SJCRH30 (cell line): Measurements from ENCODE around the gene COL16A1. TPM values are rescaled to one million over a fixed set of nuclear protein-coding genes. Genes with fewer than 3 reads are reported as not detected.
A peak's percentile ranks its signal among the peaks of the same experiment; 100 is the strongest.

ENCODE experiments used
- DNase-seq, 2 experiments: peaks; one replicate each; pipeline ENCODE4 v3.0.0-alpha.2; 2015 to 2020
- H3K27ac ChIP-seq: fragments of 250-450 bp; sonication (Bioruptor Pico); 2 replicates; pipeline ENCODE4 v1.5.1; 2020; ENCODE audit warnings: mild to moderate bottlenecking, moderate library complexity
- H3K27me3 ChIP-seq: fragments of 250-450 bp; sonication (Bioruptor Pico); 2 replicates; pipeline ENCODE4 v1.5.1; 2020; ENCODE audit warnings: mild to moderate bottlenecking, moderate library complexity
- H3K36me3 ChIP-seq: fragments of 250-450 bp; sonication (Bioruptor Pico); 2 replicates; pipeline ENCODE4 v1.5.1; 2020; ENCODE audit warnings: mild to moderate bottlenecking, moderate library complexity
- H3K4me1 ChIP-seq: fragments of 250-450 bp; sonication (Bioruptor Pico); 2 replicates; pipeline ENCODE4 v1.5.1; 2020; ENCODE audit warnings: mild to moderate bottlenecking, moderate library complexity
- H3K4me3 ChIP-seq: fragments of 250-450 bp; sonication (Bioruptor Pico); 2 replicates; pipeline ENCODE4 v1.5.1; 2020; ENCODE audit warnings: mild to moderate bottlenecking, moderate library complexity
- H3K9me3 ChIP-seq: fragments of 250-450 bp; sonication (Bioruptor Pico); replicated peaks from 2 replicates; pipeline ENCODE4 v1.5.1; 2020; ENCODE audit warnings: mild to moderate bottlenecking, moderate library complexity
- total RNA-seq: library from RNA; depleted of rRNA; stranded (reverse); fragments of >200 nt; shearing (Covaris generic); gene quantifications from 2 replicates; pipeline ENCODE4 v1.2.3, GENCODE V29; 2014

The COL16A1 gene
- total RNA-seq, 1 experiment from 2014 or later = 2.7 TPM

DNA sequence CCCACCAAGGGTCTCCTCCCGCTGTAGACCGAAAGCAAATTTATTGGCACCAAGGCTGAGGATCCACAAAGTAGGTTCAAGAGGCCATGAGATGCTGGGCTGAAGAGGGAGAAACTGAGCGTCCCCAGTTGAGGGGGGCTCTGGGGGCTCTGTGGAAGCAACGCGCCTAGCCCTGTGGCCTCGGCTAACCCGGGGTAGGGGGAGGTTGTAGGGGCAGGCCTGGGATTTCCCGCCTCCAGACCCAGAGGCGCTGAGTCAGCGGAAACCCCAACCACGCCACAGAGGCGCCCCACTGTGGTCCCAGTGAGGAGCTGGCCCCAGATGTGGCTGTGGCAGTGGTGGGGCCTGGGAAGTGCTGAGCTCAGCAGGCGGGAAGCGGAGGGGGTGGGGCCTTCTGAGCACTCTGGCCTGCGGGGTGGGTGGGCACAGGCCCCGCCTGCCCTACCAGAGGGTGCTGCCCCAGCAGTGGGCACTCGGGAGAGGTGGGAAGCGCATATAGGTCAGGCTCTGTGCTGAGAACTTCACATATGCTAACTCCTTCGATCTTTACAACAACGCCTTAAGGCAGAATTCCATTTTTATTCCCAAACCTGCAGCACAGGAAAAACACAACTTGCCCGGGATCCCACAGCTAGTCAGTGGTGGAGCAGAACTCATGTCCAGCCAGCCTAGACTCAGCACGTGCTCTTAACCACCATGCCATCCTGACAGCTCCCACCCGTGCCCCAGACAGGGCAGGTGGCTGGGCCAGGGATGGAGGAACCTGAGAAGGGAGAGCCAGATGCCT, 1.5 kb upstream of the COL16A1 start:
- peak; percentile 40 to 53 for DNase-seq
- no peaks in the 10 kb centered on the region for H3K36me3 ChIP-seq
- no peak overlapping the region for H3K27ac ChIP-seq
- no peaks in the 10 kb centered on the region for H3K9me3 ChIP-seq
- H3K4me3 ChIP-seq = no peak overlapping the region
- H3K27me3 ChIP-seq = peaks cover 31% of the 10 kb centered on the region
- H3K4me1 ChIP-seq = peaks cover 20% of the 10 kb centered on the region

DNA sequence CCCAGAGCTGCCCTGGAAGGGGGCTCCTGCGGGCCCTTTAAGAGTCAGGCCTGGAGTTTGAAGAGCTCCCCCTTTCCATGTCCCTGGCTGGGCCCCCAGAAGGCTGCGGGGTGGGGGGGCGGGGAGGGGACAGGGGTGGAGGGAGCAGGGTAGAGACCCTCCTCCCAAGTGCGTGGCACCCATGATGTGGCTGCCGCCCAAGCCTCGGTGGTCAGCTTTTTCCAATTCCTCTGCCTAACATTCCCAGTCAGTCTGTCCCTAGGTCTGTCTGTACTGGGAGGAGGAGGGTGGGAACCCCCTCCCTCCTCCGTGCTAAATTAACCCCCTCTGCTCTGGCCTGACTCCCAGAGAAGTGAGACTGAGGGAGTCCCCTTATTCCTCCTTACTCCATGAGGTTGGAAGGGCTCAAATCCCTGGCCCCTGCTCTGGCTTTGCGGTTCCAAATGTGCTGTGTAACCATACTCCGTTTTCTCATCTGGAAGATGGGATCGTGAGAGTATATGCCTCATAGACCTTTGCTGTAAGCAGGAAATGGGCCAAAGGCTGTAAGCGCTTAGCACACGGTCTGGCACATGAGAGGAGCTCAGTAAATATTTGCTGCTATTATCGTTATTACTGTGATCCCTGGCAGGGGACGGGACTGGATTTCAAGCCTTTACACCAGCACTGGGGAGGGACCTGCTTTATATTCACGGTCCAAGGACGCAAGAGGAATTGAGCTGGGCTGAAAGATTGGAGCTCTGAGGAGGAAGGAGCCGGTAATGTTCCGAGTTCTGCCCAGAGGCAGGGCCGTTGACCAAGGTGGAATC, 658 bp upstream of the COL16A1 start:
- DNase-seq = no peak

DNA sequence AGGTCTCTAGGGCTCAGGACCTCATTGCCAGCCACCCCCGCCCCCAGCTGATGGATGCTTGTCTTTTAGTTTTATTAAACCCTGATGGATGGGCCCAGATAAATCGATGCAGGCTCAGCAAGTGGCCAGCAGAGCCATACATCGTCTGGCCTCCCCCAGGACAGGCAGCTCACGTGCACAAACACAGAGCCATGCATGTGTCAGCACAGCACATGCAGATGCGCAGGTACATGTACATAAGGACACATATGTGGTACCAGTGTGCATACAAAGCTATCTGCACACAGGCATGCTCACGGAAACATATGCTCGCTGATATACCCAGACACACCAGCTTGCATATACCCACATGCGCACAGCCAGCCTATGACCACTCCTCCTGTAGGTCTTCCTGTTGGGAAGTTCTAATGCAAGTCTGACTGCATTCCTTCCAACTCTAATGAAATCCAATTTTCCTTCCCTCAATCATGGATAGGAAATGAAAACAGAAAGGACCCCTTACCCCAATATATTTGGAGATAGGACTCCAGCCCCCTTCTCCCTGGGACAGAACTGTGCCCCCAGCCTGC, 897 bp downstream of the COL16A1 start:
- Histone ChIP-seq H3K4me3 (no peak overlapping the region), H3K27ac (no peak overlapping the region), H3K36me3 (no peaks in the 10 kb centered on the region), H3K27me3 (peaks cover 21% of the 10 kb centered on the region), H3K4me1 (peaks cover 24% of the 10 kb centered on the region), H3K9me3 (no peaks in the 10 kb centered on the region)
- no peak for DNase-seq

More for the DNA sequence above, 658 bp upstream of the COL16A1 start:
- Histone ChIP-seq H3K4me1 (peaks cover 24% of the 10 kb centered on the region), H3K36me3 (no peaks in the 10 kb centered on the region), H3K9me3 (no peaks in the 10 kb centered on the region), H3K27ac (no peak overlapping the region), H3K27me3 (peaks cover 31% of the 10 kb centered on the region), H3K4me3 (peak overlapping the region; percentile 34)

DNA sequence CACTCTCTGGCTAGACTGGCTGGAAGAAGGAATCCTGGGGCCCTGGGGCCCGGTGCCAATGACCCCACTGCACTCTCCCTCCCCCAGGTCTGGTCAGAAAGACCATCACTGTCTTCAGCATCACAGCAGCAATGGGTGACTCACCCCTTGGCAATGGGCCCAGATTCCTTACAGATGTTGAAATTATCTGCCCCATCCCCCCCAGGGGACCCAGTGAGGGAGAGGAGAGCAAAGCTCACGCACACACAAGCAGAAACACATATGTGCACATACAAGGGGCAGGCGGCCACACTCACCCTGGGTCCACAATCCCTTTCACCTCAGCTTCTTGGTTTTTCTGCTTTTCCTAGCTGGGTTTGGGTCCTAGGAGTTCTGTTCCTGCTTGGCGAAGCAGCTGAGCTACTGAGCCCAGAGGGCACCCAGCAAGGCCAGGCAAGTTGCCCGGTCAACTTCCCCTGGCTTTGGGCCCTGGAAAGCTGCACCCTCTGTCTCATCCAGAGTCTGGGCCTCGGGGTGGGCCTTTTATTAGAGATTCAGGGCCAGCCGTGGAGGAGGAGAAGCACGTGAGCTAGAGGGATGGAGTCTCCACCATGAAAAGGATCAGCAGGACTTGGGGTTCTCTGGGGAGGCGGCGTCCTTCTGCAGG, 2.6 kb downstream of the COL16A1 start:
- H3K27me3 ChIP-seq = peaks cover 21% of the 10 kb centered on the region
- peaks cover 24% of the 10 kb centered on the region for H3K4me1 ChIP-seq
- H3K27ac ChIP-seq = no peak overlapping the region
- no peaks in the 10 kb centered on the region for H3K36me3 ChIP-seq
- no peaks in the 10 kb centered on the region for H3K9me3 ChIP-seq
- no peak overlapping the region for H3K4me3 ChIP-seq
- DNase-seq = peak; percentile 89 to 90

DNA sequence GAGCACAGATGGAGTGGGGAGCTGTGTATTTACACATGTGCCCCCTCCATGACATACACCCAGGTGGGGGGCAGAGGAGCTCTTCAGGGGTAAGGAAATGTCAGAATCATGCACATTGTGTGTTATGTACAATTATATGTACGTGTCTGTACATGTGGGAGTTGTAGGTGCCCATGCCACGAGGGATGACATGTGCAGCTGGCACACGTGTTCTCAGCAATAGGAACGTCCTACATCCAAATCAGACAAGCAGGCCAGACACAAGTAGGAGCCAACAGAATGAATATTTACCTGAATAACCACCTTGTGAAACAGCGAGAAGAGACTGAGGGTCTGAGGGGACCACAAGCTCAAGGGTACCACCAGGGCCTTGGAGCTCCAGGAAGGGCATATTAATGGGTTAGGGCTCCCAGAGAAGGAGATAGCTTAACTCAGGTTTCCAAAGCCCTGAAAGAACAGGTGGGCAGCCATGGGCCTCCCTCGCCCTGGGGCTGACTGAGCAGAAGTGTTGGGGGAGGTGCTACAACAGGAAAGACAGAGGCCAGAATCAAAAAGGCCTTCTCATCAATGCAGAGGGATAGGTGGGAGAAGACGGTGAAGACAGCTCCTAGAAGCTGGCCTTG, 3.2 kb downstream of the COL16A1 start:
- Histone ChIP-seq H3K4me3 (no peak overlapping the region), H3K4me1 (peaks cover 24% of the 10 kb centered on the region), H3K27me3 (peaks cover 21% of the 10 kb centered on the region), H3K9me3 (no peaks in the 10 kb centered on the region), H3K27ac (no peak overlapping the region), H3K36me3 (no peaks in the 10 kb centered on the region)
- DNase-seq = peak; percentile 54 to 69

DNA sequence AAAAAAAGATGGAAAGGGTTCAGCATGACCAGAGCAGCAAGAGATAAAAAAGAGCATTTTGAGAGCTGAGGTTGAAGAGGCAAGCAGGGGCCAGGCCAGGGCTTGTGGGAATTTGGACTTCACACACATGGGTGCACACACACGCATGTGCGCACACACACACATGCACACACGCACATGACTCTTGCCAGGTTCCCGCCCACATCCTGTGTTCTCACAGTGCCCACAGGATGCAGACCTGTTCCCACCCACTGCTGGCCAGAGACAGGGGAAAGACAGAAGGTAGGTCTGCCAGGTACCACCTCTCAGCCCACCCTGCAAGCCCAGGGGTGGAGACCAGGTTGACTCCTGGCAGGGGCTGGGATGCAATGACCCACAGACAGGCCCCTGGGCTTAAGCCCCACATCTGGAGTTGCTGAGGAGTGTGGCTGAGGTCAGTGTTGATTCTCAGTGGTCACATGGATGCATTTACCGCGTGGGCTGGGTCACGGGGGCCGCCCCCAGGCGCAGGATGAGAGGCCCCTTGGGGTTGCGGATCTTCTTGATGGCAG, 4.4 kb downstream of the COL16A1 start:
- Histone ChIP-seq H3K27me3 (peaks cover 15% of the 10 kb centered on the region), H3K27ac (no peak overlapping the region), H3K4me1 (peaks cover 21% of the 10 kb centered on the region), H3K9me3 (no peaks in the 10 kb centered on the region), H3K4me3 (no peak overlapping the region), H3K36me3 (no peaks in the 10 kb centered on the region)
- no peak for DNase-seq

DNA sequence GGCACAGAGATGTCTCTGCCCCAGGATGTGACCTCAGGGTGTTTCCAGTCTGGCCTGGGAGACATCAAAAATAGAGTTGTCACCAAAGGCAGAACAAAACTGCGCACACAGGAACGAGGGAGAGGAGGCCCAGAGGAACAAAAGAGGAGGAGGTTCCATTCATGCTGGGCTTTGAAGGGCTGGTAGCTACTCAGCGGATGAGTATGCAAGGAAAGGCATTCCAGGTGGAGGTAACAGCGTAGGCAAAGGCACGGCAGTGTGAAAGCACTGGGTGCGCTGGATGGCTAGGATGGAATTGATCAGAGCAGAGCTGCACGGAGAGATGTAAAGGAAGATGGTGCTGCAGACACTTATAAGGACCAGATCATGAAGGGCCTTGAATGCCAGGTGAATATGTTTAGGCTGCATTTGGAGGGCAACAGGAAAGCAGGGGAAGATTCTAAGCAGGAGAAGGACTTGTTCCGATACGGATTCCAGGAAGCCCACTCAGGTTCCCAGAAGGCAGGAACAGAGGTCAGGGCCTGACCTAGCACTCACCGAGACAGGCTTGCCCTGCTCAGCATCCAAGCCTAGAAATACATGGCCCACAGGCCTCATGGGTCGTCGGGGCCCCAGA, 6.3 kb downstream of the COL16A1 start:
- DNase-seq = no peak
- no peaks in the 10 kb centered on the region for H3K36me3 ChIP-seq
- no peak overlapping the region for H3K4me3 ChIP-seq
- H3K9me3 ChIP-seq = no peaks in the 10 kb centered on the region
- H3K27ac ChIP-seq = no peak overlapping the region
- H3K4me1 ChIP-seq = peaks cover 25% of the 10 kb centered on the region
- peaks cover 4% of the 10 kb centered on the region for H3K27me3 ChIP-seq

DNA sequence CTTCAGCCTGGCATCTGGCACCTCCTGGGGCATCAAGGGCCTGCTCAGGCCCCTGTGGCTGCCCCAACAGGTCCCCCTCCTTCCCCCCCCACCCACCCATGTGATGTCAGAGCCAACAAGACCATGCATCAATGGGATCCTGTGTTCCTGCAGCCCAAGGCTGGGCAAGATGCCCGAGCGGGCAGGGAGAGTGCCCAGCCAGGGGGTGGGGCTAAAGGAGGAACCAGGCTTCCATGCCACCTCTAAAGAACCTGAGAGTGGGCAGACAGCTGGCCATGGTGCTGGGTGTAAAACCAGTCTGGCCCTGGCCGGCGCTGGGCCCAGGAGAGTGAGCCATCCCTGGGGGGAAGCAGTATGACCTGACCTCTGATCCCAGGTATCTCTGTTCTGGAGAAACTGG, 7.6 kb downstream of the COL16A1 start:
- Histone ChIP-seq H3K27me3 (peaks cover 7% of the 10 kb centered on the region), H3K27ac (no peak overlapping the region), H3K9me3 (no peaks in the 10 kb centered on the region), H3K36me3 (no peaks in the 10 kb centered on the region), H3K4me3 (no peak overlapping the region), H3K4me1 (peaks cover 18% of the 10 kb centered on the region)
- DNase-seq = no peak

DNA sequence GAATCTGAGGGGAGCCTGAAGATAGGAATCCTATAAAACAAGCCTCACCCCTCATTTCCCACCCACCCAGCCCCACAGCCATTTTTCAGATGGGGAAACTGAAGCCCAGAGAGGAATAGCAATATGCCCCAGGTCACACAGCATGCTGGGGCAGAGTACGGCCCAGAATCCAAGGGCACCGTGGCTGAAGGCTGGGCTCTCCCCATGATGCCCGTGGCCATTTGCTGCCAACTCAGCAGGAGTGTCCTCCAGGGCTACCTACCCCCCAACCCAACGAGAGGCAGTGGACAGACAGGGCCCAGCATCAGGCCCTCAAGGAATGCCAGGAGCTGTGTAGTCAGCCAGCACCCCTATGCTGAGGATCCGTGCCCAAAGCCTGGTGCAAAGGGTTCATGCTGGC, 8.5 kb downstream of the COL16A1 start:
- Histone ChIP-seq H3K9me3 (no peaks in the 10 kb centered on the region), H3K27ac (no peak overlapping the region), H3K4me3 (no peak overlapping the region), H3K27me3 (peaks cover 14% of the 10 kb centered on the region), H3K36me3 (no peaks in the 10 kb centered on the region), H3K4me1 (peaks cover 9% of the 10 kb centered on the region)
- DNase-seq = no peak

DNA sequence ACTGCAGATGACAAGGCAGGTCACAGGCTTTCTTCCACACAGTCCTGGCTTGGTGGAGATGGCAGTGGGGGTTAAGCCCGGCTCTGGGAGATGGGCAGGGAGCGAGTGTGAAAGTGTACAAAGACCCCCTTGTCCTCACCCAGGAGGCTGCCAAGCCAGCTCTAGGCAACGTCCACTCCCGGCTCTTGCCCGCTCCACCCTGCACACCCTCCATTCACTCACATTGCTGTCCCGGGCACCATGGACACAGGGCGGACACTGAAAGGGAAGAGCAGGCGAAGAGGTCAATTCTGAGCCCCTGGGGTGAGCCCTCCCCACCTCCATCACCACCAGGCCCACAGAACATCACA, 8.9 kb downstream of the COL16A1 start:
- Histone ChIP-seq H3K27ac (no peak overlapping the region), H3K36me3 (no peaks in the 10 kb centered on the region), H3K4me3 (no peak overlapping the region), H3K9me3 (no peaks in the 10 kb centered on the region), H3K27me3 (peaks cover 17% of the 10 kb centered on the region), H3K4me1 (peaks cover 9% of the 10 kb centered on the region)
- DNase-seq = no peak

DNA sequence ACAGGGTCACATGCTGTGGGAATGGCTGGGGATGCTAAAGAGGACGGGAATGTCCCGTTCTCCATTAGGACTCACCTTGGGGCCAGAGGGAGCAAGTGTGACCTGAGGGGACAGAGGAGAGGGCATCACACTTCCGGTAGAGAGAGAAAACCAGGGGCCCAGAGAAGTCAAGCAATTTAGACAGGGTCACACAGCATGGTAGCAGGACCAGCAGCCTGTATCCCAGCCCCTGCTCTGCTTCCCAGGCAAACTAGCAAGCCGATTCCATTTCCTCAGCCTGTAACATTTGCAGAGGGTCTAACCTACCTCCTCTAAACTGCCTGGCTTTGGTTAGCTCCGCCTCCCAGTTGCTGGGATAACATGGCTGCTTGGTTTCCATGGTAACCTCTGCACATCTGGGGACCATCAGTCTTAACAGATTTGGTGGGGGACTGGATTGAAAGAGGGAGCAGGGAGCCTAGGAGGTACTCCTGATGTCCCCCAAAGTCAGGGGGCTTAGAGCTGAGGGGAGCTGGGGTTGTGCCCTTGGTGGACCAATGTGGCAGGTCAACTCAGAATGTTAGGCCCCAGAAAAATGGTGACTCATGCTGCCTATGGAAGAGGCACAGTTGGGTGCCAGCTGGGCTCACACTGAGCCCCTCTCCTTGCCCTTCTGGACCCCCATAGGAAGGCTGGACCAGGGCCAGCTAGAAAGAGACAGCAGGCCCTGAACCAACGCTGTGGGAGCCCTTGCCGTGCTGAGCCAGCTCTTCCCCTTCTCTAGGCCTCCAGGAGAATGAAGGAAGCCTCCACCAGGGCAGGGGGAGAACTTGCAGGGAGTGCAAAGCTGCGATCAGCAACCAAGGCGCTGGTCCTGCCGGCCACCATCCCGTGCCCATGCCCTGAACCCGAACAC, 9.5 kb downstream of the COL16A1 start:
- H3K4me1 ChIP-seq = peaks cover 13% of the 10 kb centered on the region
- H3K9me3 ChIP-seq = no peaks in the 10 kb centered on the region
- no peak overlapping the region for H3K4me3 ChIP-seq
- H3K27me3 ChIP-seq = peaks cover 17% of the 10 kb centered on the region
- no peak for DNase-seq
- H3K27ac ChIP-seq = no peak overlapping the region
- no peaks in the 10 kb centered on the region for H3K36me3 ChIP-seq

DNA sequence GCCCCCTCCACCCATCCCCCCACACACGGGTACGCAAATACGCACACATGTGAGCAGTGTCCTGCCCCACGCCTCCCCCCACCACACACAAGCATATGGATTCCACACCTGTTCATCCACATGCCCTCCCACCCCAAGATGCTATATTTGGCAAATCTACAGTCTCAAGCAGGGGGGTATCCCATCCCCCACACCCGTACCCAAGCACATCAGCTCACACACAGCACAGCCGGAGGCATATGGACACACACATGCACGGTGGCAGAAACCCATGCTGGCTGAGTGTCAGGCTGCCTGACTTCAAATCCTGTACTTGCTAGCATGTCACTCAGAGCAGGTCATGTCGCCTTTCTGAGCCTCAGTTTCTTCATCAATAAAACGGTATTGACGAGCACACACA, 10.6 kb downstream of the COL16A1 start:
- H3K36me3 ChIP-seq = no peaks in the 10 kb centered on the region
- peaks cover 13% of the 10 kb centered on the region for H3K4me1 ChIP-seq

DNA sequence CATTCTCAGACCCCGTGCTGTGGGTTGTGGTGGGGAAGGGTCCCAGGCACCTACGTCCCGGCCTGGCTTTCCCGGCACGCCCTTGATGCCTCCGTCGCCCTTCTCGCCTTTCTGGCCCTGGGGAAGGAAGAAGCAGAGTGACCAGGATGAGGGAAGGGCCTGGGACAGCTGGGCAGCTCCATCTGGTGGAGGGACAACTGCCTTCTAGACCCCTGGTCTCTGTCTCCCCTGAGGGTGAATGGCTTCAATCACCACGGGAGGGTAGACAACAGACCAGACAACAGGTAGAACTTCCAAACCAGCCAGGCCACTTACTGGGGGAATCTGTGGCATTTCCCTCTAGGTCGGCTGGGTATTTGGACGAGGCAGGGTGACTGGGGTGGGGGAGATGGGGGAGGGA, 11.9 kb downstream of the COL16A1 start:
- Histone ChIP-seq H3K9me3 (no peaks in the 10 kb centered on the region), H3K36me3 (no peaks in the 10 kb centered on the region), H3K27ac (no peak overlapping the region), H3K4me1 (peaks cover 13% of the 10 kb centered on the region), H3K27me3 (peaks cover 18% of the 10 kb centered on the region), H3K4me3 (no peak overlapping the region)
- peak in 1 of 2 experiments; percentile 35 for DNase-seq

More for the DNA sequence above, 10.6 kb downstream of the COL16A1 start:
- no peak for DNase-seq
- H3K9me3 ChIP-seq = no peaks in the 10 kb centered on the region
- H3K4me3 ChIP-seq = no peak overlapping the region
- peaks cover 17% of the 10 kb centered on the region for H3K27me3 ChIP-seq
- no peak overlapping the region for H3K27ac ChIP-seq
